Neural cell (in vitro differentiated cells): ENCODE measurements around the gene FCRL6. TPM values are rescaled to one million over a fixed set of nuclear protein-coding genes. Genes with fewer than 3 reads are reported as not detected.

Experiments used
- H2AFZ ChIP-seq: fragments of 200-600, 300-800 bp; sonication (generic), shearing (Covaris generic); 2 replicates; pipeline ENCODE4 v1.6.0; 2014; ENCODE audit warnings: low read depth, mild to moderate bottlenecking, antibody characterized with exemption, low read length, moderate library complexity
- H3F3A ChIP-seq: fragments of 200-600 bp; shearing (Covaris generic); 2 replicates; pipeline ENCODE4 v1.6.1; 2016; ENCODE audit warnings: mild to moderate bottlenecking, moderate library complexity, mixed read lengths, antibody characterized with exemption, low read length; ENCODE audit not compliant: insufficient read depth, poor library complexity, severe bottlenecking
- H3K27ac ChIP-seq: fragments of 200-600, 300-800 bp; sonication (generic), shearing (Covaris generic); 2 replicates; pipeline ENCODE4 v1.5.1; 2014; ENCODE audit warnings: mild to moderate bottlenecking, low read length, moderate library complexity
- H3K27me3 ChIP-seq: fragments of 300-800, 200-600 bp; sonication (generic), shearing (Covaris generic); 2 replicates; pipeline ENCODE4 v1.6.0; 2014; ENCODE audit warnings: mild to moderate bottlenecking, low read depth, low read length, moderate library complexity; ENCODE audit not compliant: insufficient read depth
- H3K36me3 ChIP-seq: fragments of 300-800, 200-600 bp; sonication (generic), shearing (Covaris generic); 2 replicates; pipeline ENCODE4 v1.5.1; 2014; ENCODE audit warnings: mild to moderate bottlenecking, antibody characterized with exemption, low read length, moderate library complexity; ENCODE audit not compliant: insufficient read depth
- H3K4me2 ChIP-seq: fragments of 300-800, 200-600 bp; sonication (generic), shearing (Covaris generic); 2 replicates; pipeline ENCODE4 v1.6.0; 2014; ENCODE audit warnings: mild to moderate bottlenecking, low read length
- H3K4me3 ChIP-seq: fragments of 300-800, 200-600 bp; sonication (generic), shearing (Covaris generic); 2 replicates; pipeline ENCODE4 v1.5.1; 2014; ENCODE audit warnings: mild to moderate bottlenecking, low read length, moderate library complexity
- H3K79me2 ChIP-seq: fragments of 200-600 bp; shearing (Covaris generic); replicated peaks from 2 replicates; pipeline ENCODE4 v1.6.0; 2014; ENCODE audit warnings: mild to moderate bottlenecking, low read length, moderate library complexity; ENCODE audit not compliant: insufficient read depth
- H3K9ac ChIP-seq: fragments of 300-800, 200-600 bp; sonication (generic), shearing (Covaris generic); 2 replicates; pipeline ENCODE4 v1.6.1; 2016; ENCODE audit warnings: mild to moderate bottlenecking, low read length, mixed read lengths
- H3K9me2 ChIP-seq: fragments of 200-600 bp; shearing (Covaris generic); 2 replicates; pipeline ENCODE4 v1.6.1; 2016; ENCODE audit warnings: mild to moderate bottlenecking, low read length, mixed read lengths; ENCODE audit not compliant: insufficient read depth
- H3K9me3 ChIP-seq: fragments of 200-600, 300-800 bp; sonication (generic), shearing (Covaris generic); 2 replicates; pipeline ENCODE4 v1.6.1; 2016; ENCODE audit warnings: mild to moderate bottlenecking, mixed run types, low read length, moderate library complexity, mixed read lengths
- H4K20me1 ChIP-seq: fragments of 200-600 bp; shearing (Covaris generic); 2 replicates; pipeline ENCODE4 v1.6.1; 2016; ENCODE audit warnings: mild to moderate bottlenecking, mixed run types; ENCODE audit not compliant: insufficient read depth
- CTCF ChIP-seq: fragments of 450-650 bp; IDR thresholded peaks from 2 replicates; pipeline ENCODE4 v1.5.1; 2014; ENCODE audit warnings: antibody characterized with exemption, mild to moderate bottlenecking, moderate library complexity; ENCODE audit not compliant: poor library complexity, severe bottlenecking
- EP300 ChIP-seq: fragments of 450-650 bp; conservative IDR thresholded peaks from 2 replicates; pipeline ENCODE4 v1.6.1; 2014; ENCODE audit warnings: antibody characterized with exemption, mild to moderate bottlenecking, moderate library complexity; ENCODE audit not compliant: poor library complexity, severe bottlenecking
- EZH2 ChIP-seq: fragments of 200-600, 300-800 bp; shearing (Covaris generic), sonication (generic); IDR thresholded peaks from 2 replicates; pipeline ENCODE4 v1.6.1; 2014; ENCODE audit warnings: antibody characterized with exemption, low read length, borderline replicate concordance, mild to moderate bottlenecking; ENCODE audit not compliant: insufficient read depth, poor library complexity, severe bottlenecking
- MXI1 ChIP-seq: fragments of 450-650 bp; conservative IDR thresholded peaks from 2 replicates; pipeline ENCODE4 v1.6.1; 2014; ENCODE audit warnings: antibody characterized with exemption, mild to moderate bottlenecking; ENCODE audit not compliant: poor library complexity, severe bottlenecking
- POLR2AphosphoS5 ChIP-seq: IDR thresholded peaks from 2 replicates; pipeline ENCODE4 v1.6.1; 2012
- RAD21 ChIP-seq: fragments of 450-650 bp; conservative IDR thresholded peaks from 2 replicates; pipeline ENCODE4 v1.6.1; 2014; ENCODE audit warnings: antibody characterized with exemption, mild to moderate bottlenecking, moderate library complexity
- REST ChIP-seq: IDR thresholded peaks from 2 replicates; pipeline ENCODE4 v1.6.1; 2012; ENCODE audit warnings: borderline replicate concordance
- SMC3 ChIP-seq: fragments of 450-650 bp; conservative IDR thresholded peaks from 2 replicates; pipeline ENCODE4 v1.6.1; 2014; ENCODE audit warnings: antibody characterized with exemption, mild to moderate bottlenecking, moderate library complexity; ENCODE audit not compliant: poor library complexity
- TAF1 ChIP-seq: IDR thresholded peaks from 2 replicates; pipeline ENCODE4 v1.6.1; 2012; ENCODE audit warnings: low read depth
- polyA plus RNA-seq: library from polyadenylated mRNA; depleted of rRNA; stranded (reverse); fragments of >200 nt; gene quantifications from 2 replicates; pipeline ENCODE4 v1.2.3, GENCODE V29; 2014

FCRL6 gene
- polyA plus RNA-seq, 1 donor from 2014 or later, result not detected

- TF ChIP-seq REST (no peak), CTCF (no peak), TAF1 (no peak), EZH2 (no peak), EP300 (no peak), MXI1 (no peak), SMC3 (no peak), RAD21 (no peak), POLR2AphosphoS5 (no peak)
- Histone ChIP-seq H3K4me2 (no peak overlapping the region), H3K27ac (no peak overlapping the region), H3K9me3 (no peaks in the 10 kb centered on the region), H3K4me3 (no peak overlapping the region), H3K9me2 (no peaks in the 10 kb centered on the region), H2AFZ (no peak overlapping the region), H4K20me1 (no peaks in the 10 kb centered on the region), H3K9ac (no peak overlapping the region), H3F3A (no peaks in the 10 kb centered on the region), H3K27me3 (no peaks in the 10 kb centered on the region), H3K79me2 (no peaks in the 10 kb centered on the region), H3K36me3 (no peaks in the 10 kb centered on the region)
These were observed 38.5 kb upstream of the FCRL6 start for GRCh38 chr1:159763686-159764085.

GRCh38 chr1:159765806-159766205 lies 36.4 kb upstream of the FCRL6 start:
- H3K27me3 ChIP-seq, result no peaks in the 10 kb centered on the region

More at GRCh38 chr1:159765806-159766205, 36.4 kb upstream of the FCRL6 start:
- Histone ChIP-seq H2AFZ (no peak overlapping the region), H3K4me3 (no peak overlapping the region), H3K9me3 (no peaks in the 10 kb centered on the region), H3K4me2 (no peak overlapping the region), H3K36me3 (no peaks in the 10 kb centered on the region), H3K79me2 (no peaks in the 10 kb centered on the region), H3K9me2 (no peaks in the 10 kb centered on the region), H4K20me1 (no peaks in the 10 kb centered on the region), H3K27ac (no peak overlapping the region), H3K9ac (no peak overlapping the region), H3F3A (no peaks in the 10 kb centered on the region)
- TF ChIP-seq SMC3, result no peak
